GM19328 (cell line): ENCODE data around the gene PSMD13.

Experiments
- ATAC-seq: cut with Tn5 transposase; IDR thresholded peaks from one replicate; pipeline ENCODE4 v1.9.1; 2021; ENCODE audit warnings: mild to moderate bottlenecking, moderate library complexity; ENCODE audit not compliant: unreplicated experiment

Gene PSMD13

GRCh38 chr11:203945-204586 lies 32.7 kb upstream of the PSMD13 start:
- no peak for ATAC-seq

- ATAC-seq = no peak
Measured at GRCh38 chr11:204587-205109, 32.1 kb upstream of the PSMD13 start.

- no peak for ATAC-seq
Measured at GRCh38 chr11:205221-206001, 31.4 kb upstream of the PSMD13 start.

- ATAC-seq = no peak
Measured at GRCh38 chr11:206002-206384, 30.8 kb upstream of the PSMD13 start.

- ATAC-seq = no peak
Measured at GRCh38 chr11:206526-207207, 30.1 kb upstream of the PSMD13 start.

GRCh38 chr11:207208-207862 lies 29.4 kb upstream of the PSMD13 start, which contains the start of the genes BET1L and RIC8A:
TSS of gene BET1L (minus strand) at chr11:207399. CDS start at chr11:207321, 78 bp downstream.
TSS of gene RIC8A (plus strand) at chr11:207708. CDS start at chr11:208855, 1,147 bp downstream.
- ATAC-seq = peak; percentile 74

GRCh38 chr11:207863-208180 lies 29.0 kb upstream of the PSMD13 start:
- no peak for ATAC-seq

GRCh38 chr11:208181-208916 lies 28.4 kb upstream of the PSMD13 start:
- no peak for ATAC-seq

- ATAC-seq = no peak
Measured at GRCh38 chr11:208917-209260, 27.9 kb upstream of the PSMD13 start.

- ATAC-seq = no peak
Measured at GRCh38 chr11:209275-210121, 27.3 kb upstream of the PSMD13 start.

- ATAC-seq = no peak
Measured at GRCh38 chr11:210122-210802, 26.5 kb upstream of the PSMD13 start.

- ATAC-seq = no peak
Measured at GRCh38 chr11:210803-211180, 26.0 kb upstream of the PSMD13 start.

GRCh38 chr11:211295-211694 lies 25.5 kb upstream of the PSMD13 start:
- no peak for ATAC-seq

- no peak for ATAC-seq
Measured at GRCh38 chr11:211741-212140, 25.0 kb upstream of the PSMD13 start.

- ATAC-seq = no peak
Measured at GRCh38 chr11:212150-213100, 24.4 kb upstream of the PSMD13 start.

GRCh38 chr11:213111-213510 lies 23.7 kb upstream of the PSMD13 start:
- no peak for ATAC-seq

GRCh38 chr11:214083-214482 lies 22.7 kb upstream of the PSMD13 start:
- ATAC-seq = no peak

GRCh38 chr11:215581-216037 lies 21.2 kb upstream of the PSMD13 start:
- ATAC-seq = no peak
